AG09309 (cell line): ENCODE data around the gene EHBP1L1.

ENCODE experiments used
- DNase-seq: peaks from one replicate; pipeline ENCODE4 v3.0.0-alpha.2; 2010; ENCODE audit warnings: low read depth
- H3K4me3 ChIP-seq: 2 replicates; pipeline ENCODE4 v1.5.1; 2011; ENCODE audit warnings: mild to moderate bottlenecking, low read depth, low read length, moderate library complexity; ENCODE audit not compliant: control insufficient read depth
- TF ChIP-seq, protein P1 (sequence below): IDR thresholded peaks from 2 replicates; pipeline ENCODE4 v1.5.1; 2011; ENCODE audit warnings: mild to moderate bottlenecking, low read depth, low read length, inconsistent platforms; ENCODE audit not compliant: insufficient read depth, control insufficient read depth; ENCODE audit errors: missing control alignments

The EHBP1L1 gene

DNA sequence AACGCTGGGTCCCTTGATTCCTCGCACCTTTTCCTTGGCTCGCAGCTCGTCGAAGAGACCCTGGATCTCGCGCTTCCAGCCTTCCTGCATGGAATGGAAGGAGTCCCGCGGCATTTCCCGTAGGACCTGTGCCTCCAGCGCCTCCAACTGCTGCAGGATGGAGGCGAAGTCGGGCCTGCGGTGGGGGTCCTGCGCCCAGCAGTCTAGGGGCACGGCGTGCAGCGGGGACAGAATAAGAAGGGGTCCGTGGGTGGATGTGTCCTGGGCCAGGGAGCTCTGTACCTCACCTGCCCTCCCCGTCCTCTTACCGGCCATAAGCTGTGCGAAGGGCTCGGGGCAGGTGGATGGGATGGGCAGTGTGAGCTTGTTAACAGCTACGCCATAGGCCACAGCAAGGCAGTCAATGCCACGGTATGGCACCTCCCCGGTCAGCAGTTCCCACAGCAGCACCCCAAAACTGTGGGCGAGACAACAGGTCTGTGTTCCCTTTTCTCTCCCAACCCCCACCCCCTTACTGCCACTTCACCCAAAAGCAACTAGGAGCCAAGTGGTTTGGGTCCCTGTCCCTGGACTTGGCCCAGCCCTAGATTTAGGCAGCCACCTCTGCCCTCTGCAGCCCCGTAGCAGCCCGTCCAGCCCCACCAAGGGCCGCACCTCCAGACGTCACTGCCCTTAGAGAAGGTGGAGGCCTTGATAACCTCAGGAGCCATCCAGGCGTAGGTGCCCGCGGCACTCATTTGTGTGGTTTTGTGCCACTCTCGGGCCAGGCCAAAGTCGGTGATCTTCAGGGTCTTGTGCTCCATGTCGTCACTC lies 32.0 kb downstream of the EHBP1L1 start:
- TF ChIP-seq, protein P1, sequence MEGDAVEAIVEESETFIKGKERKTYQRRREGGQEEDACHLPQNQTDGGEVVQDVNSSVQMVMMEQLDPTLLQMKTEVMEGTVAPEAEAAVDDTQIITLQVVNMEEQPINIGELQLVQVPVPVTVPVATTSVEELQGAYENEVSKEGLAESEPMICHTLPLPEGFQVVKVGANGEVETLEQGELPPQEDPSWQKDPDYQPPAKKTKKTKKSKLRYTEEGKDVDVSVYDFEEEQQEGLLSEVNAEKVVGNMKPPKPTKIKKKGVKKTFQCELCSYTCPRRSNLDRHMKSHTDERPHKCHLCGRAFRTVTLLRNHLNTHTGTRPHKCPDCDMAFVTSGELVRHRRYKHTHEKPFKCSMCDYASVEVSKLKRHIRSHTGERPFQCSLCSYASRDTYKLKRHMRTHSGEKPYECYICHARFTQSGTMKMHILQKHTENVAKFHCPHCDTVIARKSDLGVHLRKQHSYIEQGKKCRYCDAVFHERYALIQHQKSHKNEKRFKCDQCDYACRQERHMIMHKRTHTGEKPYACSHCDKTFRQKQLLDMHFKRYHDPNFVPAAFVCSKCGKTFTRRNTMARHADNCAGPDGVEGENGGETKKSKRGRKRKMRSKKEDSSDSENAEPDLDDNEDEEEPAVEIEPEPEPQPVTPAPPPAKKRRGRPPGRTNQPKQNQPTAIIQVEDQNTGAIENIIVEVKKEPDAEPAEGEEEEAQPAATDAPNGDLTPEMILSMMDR: no peak
- DNase-seq: no peak
- no peak overlapping the region for H3K4me3 ChIP-seq

DNA sequence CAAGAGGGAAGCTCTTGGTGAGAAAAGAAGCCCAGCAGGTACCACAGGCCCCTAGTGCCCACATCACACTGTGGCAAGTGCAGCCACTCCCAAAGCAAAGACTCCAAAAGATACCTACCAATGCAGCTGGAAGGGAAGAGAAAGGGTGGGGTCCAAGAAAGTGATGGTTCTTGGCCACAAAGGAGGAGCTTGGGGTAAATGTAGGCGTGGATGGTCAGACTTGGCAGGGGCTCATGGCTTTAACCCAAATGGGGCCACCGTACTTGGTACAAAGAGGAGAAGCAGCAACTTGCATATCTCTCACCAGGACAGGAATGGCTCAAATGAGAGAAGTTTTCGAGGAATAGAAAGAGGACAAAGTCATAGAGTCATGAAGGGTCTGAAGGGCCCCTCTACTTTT lies 33.4 kb downstream of the EHBP1L1 start:
- DNase-seq: no peak
- H3K4me3 ChIP-seq: no peak overlapping the region
- TF ChIP-seq, protein P1: no peak

DNA sequence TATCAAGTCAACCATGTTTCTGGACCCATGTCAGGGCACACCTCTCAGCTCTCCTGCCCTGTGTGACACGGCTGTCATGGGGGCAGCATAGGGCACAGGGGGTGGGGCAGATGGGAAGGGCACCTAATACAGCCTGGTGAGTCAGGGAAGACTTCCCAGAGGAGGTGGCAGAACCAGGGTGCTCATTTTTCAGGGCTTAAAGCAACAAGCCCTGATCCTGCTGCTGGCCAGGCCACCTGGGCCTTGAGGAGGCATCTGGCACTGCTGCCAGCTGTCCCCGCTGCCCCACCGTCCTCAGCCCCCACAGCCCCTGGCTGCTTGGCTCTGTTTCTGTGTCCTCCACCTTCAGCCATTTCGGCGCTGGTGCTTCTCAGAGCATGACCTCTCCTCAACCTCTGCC lies 33.8 kb downstream of the EHBP1L1 start:
- no peak for DNase-seq
- no peak overlapping the region for H3K4me3 ChIP-seq
- TF ChIP-seq, protein P1: no peak

DNA sequence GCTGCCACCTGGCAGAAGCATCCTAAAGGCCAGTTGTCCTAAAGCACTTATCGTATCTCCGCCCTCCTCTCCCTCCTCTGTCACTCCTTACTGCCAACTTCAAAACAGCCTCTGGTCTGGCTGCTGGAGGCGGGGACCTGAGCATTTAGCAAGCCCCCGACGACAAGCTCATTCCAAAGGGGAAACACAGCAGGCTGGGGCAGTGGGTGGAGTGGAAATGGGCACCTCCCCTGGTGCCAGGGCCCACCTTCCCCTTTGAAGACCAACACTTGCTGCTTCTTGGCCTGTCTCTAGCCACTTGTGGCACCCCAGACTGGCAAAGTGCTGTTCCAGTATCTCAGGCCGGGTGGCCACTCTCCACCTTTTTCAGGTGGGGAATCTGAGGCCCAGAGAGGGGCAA lies 34.6 kb downstream of the EHBP1L1 start:
- DNase-seq: no peak
- no peak overlapping the region for H3K4me3 ChIP-seq
- TF ChIP-seq, protein P1: no peak

DNA sequence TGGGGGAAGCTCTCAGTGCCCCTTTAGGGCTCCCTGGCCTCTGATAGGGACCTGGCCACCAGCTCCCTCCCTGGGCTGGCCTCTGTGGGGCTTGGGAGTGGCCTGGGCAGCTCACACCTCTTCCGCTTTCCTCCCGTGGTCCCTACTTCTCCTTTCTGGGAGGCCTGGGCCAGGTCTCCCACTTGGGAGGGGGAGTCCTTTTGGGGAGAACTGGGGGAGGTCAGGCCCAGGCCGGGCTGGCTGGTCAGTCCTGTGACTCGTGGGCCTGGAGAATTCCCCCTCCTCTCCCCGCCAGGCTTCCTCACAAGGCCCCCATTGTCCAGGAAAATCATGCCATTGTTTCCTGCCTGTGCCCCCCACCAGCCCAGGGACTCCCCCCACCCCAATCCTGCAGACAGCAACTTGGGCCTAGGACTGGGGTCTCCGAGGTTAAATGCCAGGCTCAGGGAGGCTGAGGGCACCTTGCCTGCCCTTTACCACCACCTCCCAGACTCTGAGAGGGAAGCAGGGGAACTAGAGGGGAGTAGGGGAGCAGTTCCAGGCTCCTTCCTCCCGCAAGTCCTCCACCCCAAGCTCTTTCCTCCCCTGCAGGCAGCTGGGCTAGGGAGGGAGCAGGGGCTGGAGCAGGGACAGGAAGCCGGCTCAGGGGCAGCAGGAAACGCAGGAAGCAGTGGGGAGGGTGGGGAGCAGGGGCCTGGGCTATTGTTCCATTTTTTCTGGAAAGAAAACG lies 35.3 kb downstream of the EHBP1L1 start:
- H3K4me3 ChIP-seq: no peak overlapping the region
- DNase-seq: no peak
- TF ChIP-seq, protein P1: no peak

DNA sequence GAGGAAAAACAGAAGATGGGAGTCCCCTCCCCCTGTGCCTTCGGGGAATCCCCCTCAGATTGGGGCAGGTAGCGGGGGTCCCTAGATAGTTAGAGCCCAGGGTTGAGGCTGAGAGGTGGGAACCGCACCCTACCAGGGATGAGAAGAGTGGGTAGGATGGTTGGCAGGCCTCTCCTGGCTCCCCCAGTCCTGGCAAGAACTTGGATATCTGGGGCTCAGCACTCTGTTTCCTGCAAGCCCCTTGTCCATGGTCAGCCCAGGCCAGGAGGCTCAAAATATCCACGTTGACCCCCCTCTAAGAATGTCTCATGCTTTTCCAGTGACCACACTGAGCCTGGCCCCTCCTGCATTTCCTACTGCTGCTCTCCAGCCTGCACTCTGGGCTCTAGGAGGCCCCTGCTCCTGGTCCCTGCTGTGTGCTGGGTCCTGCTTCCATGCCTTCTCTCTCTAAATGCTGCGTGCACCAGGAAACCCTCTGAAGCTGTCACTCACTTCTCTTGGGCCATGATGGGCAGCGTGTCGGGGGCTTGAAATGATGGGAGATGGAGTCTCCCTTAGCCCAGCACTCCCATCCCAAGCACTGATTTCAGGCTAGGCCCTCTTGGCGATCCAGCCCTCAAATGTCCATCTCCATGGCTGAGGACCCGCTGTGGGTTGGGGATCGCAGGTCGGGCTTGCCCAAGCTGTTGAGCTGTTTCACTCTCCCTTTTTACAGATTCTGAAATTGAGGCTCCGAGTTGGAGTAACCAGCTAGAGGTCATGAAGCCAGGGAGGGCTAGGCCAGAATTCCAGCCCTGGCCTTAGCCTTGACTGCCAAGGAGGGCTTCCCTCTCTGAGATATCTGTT lies 36.1 kb downstream of the EHBP1L1 start:
- no peak overlapping the region; the same call in 1 of the 2 replicates for H3K4me3 ChIP-seq
- TF ChIP-seq, protein P1: no peak
- no peak for DNase-seq
